GM21723 (cell line): Measurements from ENCODE around the gene HIP1.
"Not testable (repeated sequence)": the region's sequence is repeated elsewhere in the genome, so short reads cannot be mapped to it uniquely, and the experiment has no call there.

ENCODE experiments used
- ATAC-seq: cut with Tn5 transposase; IDR thresholded peaks from one replicate; pipeline ENCODE4 v1.9.1; 2021; ENCODE audit warnings: mild to moderate bottlenecking, moderate library complexity; ENCODE audit not compliant: unreplicated experiment

Gene HIP1

GRCh38 chr7:75717746-75718145, 21.0 kb downstream of the HIP1 start:
- ATAC-seq, result not testable (repeated sequence)

- no peak for ATAC-seq
Observed at GRCh38 chr7:75716992-75717626, 21.6 kb downstream of the HIP1 start.

GRCh38 chr7:75715864-75716263, 22.9 kb downstream of the HIP1 start:
- ATAC-seq, result no peak

- no peak for ATAC-seq
Observed at GRCh38 chr7:75712517-75713361, 26.0 kb downstream of the HIP1 start.

- ATAC-seq, result no peak
Observed at GRCh38 chr7:75711656-75712514, 26.9 kb downstream of the HIP1 start.

GRCh38 chr7:75711076-75711475, 27.7 kb downstream of the HIP1 start:
- ATAC-seq, result no peak

- no peak for ATAC-seq
Observed at GRCh38 chr7:75704928-75705327, 33.8 kb downstream of the HIP1 start.

GRCh38 chr7:75702515-75702914, 36.2 kb downstream of the HIP1 start:
- ATAC-seq, result no peak

GRCh38 chr7:75699993-75700392, 38.7 kb downstream of the HIP1 start:
- no peak for ATAC-seq

- no peak for ATAC-seq
Observed at GRCh38 chr7:75698358-75698757, 40.4 kb downstream of the HIP1 start.

GRCh38 chr7:75696263-75697037, 42.3 kb downstream of the HIP1 start:
- no peak for ATAC-seq

GRCh38 chr7:75694638-75695399, 43.9 kb downstream of the HIP1 start:
- ATAC-seq, result no peak

- ATAC-seq, result not testable (repeated sequence)
Observed at GRCh38 chr7:75693668-75694067, 45.1 kb downstream of the HIP1 start.

- ATAC-seq, result no peak
Observed at GRCh38 chr7:75691793-75692543, 46.8 kb downstream of the HIP1 start.

- peak; percentile 51 for ATAC-seq
Observed at GRCh38 chr7:75690121-75690523, 48.6 kb downstream of the HIP1 start.

- no peak for ATAC-seq
Observed at GRCh38 chr7:75689246-75690099, 49.3 kb downstream of the HIP1 start.

- ATAC-seq, result no peak
Observed at GRCh38 chr7:75688200-75689136, 50.3 kb downstream of the HIP1 start.
